Eye (tissue), 1 donor: ENCODE measurements around the gene WDSUB1.

ENCODE experiments used
- DNase-seq: peaks from one replicate; pipeline ENCODE4 v3.0.0-alpha.2; 2015

The WDSUB1 gene

GRCh38 chr2:159219394-159219998 lies 67.0 kb downstream of the WDSUB1 start:
- no peak for DNase-seq

- DNase-seq: no peak
These were observed 68.1 kb downstream of the WDSUB1 start for GRCh38 chr2:159218389-159218788.

- no peak for DNase-seq
These were observed 68.8 kb downstream of the WDSUB1 start for GRCh38 chr2:159217676-159218075.

GRCh38 chr2:159215116-159215515 lies 71.4 kb downstream of the WDSUB1 start:
- DNase-seq: no peak

- no peak for DNase-seq
These were observed 72.1 kb downstream of the WDSUB1 start for GRCh38 chr2:159214325-159214865.

GRCh38 chr2:159213296-159213695 lies 73.2 kb downstream of the WDSUB1 start:
- DNase-seq: no peak

- peak; percentile 56 for DNase-seq
These were observed 74.8 kb downstream of the WDSUB1 start for GRCh38 chr2:159211447-159212396.

GRCh38 chr2:159209341-159210306 lies 76.9 kb downstream of the WDSUB1 start:
- DNase-seq: no peak

- no peak for DNase-seq
These were observed 78.1 kb downstream of the WDSUB1 start for GRCh38 chr2:159208438-159208837.

- peak; percentile 6 for DNase-seq
These were observed 79.6 kb downstream of the WDSUB1 start for GRCh38 chr2:159206736-159207380.

- no peak for DNase-seq
These were observed 81.9 kb downstream of the WDSUB1 start for GRCh38 chr2:159204381-159205144.

GRCh38 chr2:159202568-159203071 lies 83.9 kb downstream of the WDSUB1 start:
- DNase-seq: peak; percentile 41

- DNase-seq: no peak
These were observed 85.0 kb downstream of the WDSUB1 start for GRCh38 chr2:159201360-159202063.

- DNase-seq: no peak
These were observed 86.0 kb downstream of the WDSUB1 start for GRCh38 chr2:159200498-159200897.

- no peak for DNase-seq
These were observed 86.6 kb downstream of the WDSUB1 start for GRCh38 chr2:159199761-159200465.

GRCh38 chr2:159199236-159199635 lies 87.3 kb downstream of the WDSUB1 start:
- no peak for DNase-seq

- no peak for DNase-seq
These were observed 90.0 kb downstream of the WDSUB1 start for GRCh38 chr2:159196393-159196925.

GRCh38 chr2:159195697-159196096 lies 90.8 kb downstream of the WDSUB1 start:
- no peak for DNase-seq

- no peak for DNase-seq
These were observed 92.3 kb downstream of the WDSUB1 start for GRCh38 chr2:159194241-159194640.
